GM12878 (cell line): ENCODE measurements around the gene TMEM61. TPM values are rescaled to one million over a fixed set of nuclear protein-coding genes. Genes with fewer than 3 reads are reported as not detected.
A peak's percentile ranks its signal among the peaks of the same experiment; 100 is the strongest.

ENCODE experiments used
- ATAC-seq: fragments of 200-7000 bp; cut with Tn5 transposase; 3 replicates; pipeline ENCODE4 v1.9.1; 2020; ENCODE audit warnings: mild to moderate bottlenecking, moderate library complexity
- BruUV-seq: library from RNA; stranded (reverse); fragments of 400-500 nt; replicated peaks from 2 replicates; lab custom pipeline; 2021; lab: Mats Ljungman, UMichigan
- CTCF ChIA-PET: fragments of 300-600 bp; sonication (Branson Sonifier 250); formaldehyde crosslinking; extraction: SDS; loops from one replicate; lab custom pipeline; 2021; ENCODE audit warnings: inconsistent platforms; lab: Yijun Ruan, JAX
- POLR2A ChIA-PET: fragments of 350-600 bp; formaldehyde crosslinking; extraction: SDS; loops from one replicate; lab custom pipeline; 2021; ENCODE audit warnings: inconsistent platforms; lab: Charles Lee
- RAD21 ChIA-PET: fragments of 300-600 bp; sonication (Branson Sonifier 250); formaldehyde crosslinking; loops from one replicate; lab custom pipeline; 2023; ENCODE audit warnings: antibody characterized with exemption; ENCODE audit not compliant: unreplicated experiment; lab: Charles Lee
- SMC1A ChIA-PET: fragments of 300-600 bp; sonication (Branson Sonifier 250); formaldehyde crosslinking; loops from one replicate; lab custom pipeline; 2023; ENCODE audit not compliant: unreplicated experiment, uncharacterized antibody; lab: Charles Lee
- DNase-seq: peaks from one replicate; pipeline ENCODE4 v3.0.0-alpha.2; 2011; ENCODE audit warnings: low read depth, low spot score
- FAIRE-seq: peaks from 3 replicates; lab custom pipeline; 2011; peaks lifted over from hg19 to GRCh38; lab: Jason Lieb, UNC
- H2AFZ ChIP-seq: 2 replicates; pipeline ENCODE4 v1.6.0; 2011; ENCODE audit warnings: low read depth, low read length, control low read depth; ENCODE audit not compliant: control insufficient read depth
- H3K27ac ChIP-seq: 2 replicates; pipeline ENCODE4 v1.5.1; 2011; ENCODE audit warnings: control low read depth; ENCODE audit not compliant: control insufficient read depth, insufficient read depth
- H3K27me3 ChIP-seq, 2 experiments: replicated peaks in 1 of 2; 2 replicates each; pipeline versions ENCODE4 v1.6.0 to v1.6.1; 2011; ENCODE audit warnings: low read length in 1 of 2; ENCODE audit not compliant: control insufficient read depth in 2 of 2, insufficient read depth in 2 of 2
- H3K36me3 ChIP-seq, 2 experiments: 2 replicates each; pipeline ENCODE4 v1.5.1; 2011; ENCODE audit warnings: low read length in 1 of 2; ENCODE audit not compliant: control insufficient read depth in 2 of 2, insufficient read depth in 2 of 2
- H3K4me1 ChIP-seq: 2 replicates; pipeline ENCODE4 v1.6.1; 2011; ENCODE audit warnings: mild to moderate bottlenecking, low read length, moderate library complexity, mixed read lengths; ENCODE audit not compliant: control insufficient read depth, insufficient read depth
- H3K4me2 ChIP-seq: 2 replicates; pipeline ENCODE4 v1.6.0; 2011; ENCODE audit warnings: control low read depth; ENCODE audit not compliant: control insufficient read depth, insufficient read depth
- H3K4me3 ChIP-seq: fragments of 200-600 bp; sonication (generic); 2 replicates; pipeline ENCODE4 v1.5.1; 2016
- H3K79me2 ChIP-seq: 2 replicates; pipeline ENCODE4 v1.6.0; 2011; ENCODE audit warnings: low read length; ENCODE audit not compliant: control insufficient read depth, insufficient read depth
- H3K9ac ChIP-seq: 2 replicates; pipeline ENCODE4 v1.8.0; 2011; ENCODE audit warnings: low read length, control low read depth, mixed read lengths; ENCODE audit not compliant: control insufficient read depth, insufficient read depth
- H3K9me3 ChIP-seq: replicated peaks from 3 replicates; pipeline ENCODE4 v1.5.1; 2011; ENCODE audit warnings: mild to moderate bottlenecking, low read length; ENCODE audit not compliant: control insufficient read depth, insufficient read depth
- H4K20me1 ChIP-seq: 2 replicates; pipeline ENCODE4 v1.6.0; 2011; ENCODE audit not compliant: control insufficient read depth, insufficient read depth
- ATF7 ChIP-seq: fragments of 450-650 bp; IDR thresholded peaks from 2 replicates; pipeline ENCODE4 v1.6.1; 2016; ENCODE audit warnings: low read depth, mild to moderate bottlenecking
- CBFB ChIP-seq: IDR thresholded peaks from 2 replicates; pipeline ENCODE4 v1.6.1; 2016; ENCODE audit warnings: antibody characterized with exemption, low read depth
- ETV6 ChIP-seq, 2 experiments: fragments of 450-650 bp in 1 of 2; IDR thresholded peaks in 1 of 2; conservative IDR thresholded peaks in 1 of 2; 2 replicates each; pipeline ENCODE4 v1.6.1; 2014; ENCODE audit warnings: antibody characterized with exemption in 1 of 2, borderline replicate concordance in 1 of 2, low read depth in 1 of 2, mild to moderate bottlenecking in 1 of 2, moderate library complexity in 1 of 2
- FOXK2 ChIP-seq: fragments of 450-650 bp; IDR thresholded peaks from 2 replicates; pipeline ENCODE4 v1.6.1; 2017; ENCODE audit warnings: mild to moderate bottlenecking, moderate library complexity
- KAT2A ChIP-seq: conservative IDR thresholded peaks from 2 replicates; pipeline ENCODE4 v1.6.1; 2011; ENCODE audit warnings: low read depth, low read length; ENCODE audit not compliant: control insufficient read depth
- MTA2 ChIP-seq: fragments of 450-650 bp; IDR thresholded peaks from 2 replicates; pipeline ENCODE4 v1.6.1; 2016; ENCODE audit warnings: low read depth, mild to moderate bottlenecking, moderate library complexity
- MYB ChIP-seq: fragments of 150-350 bp; IDR thresholded peaks from 2 replicates; pipeline ENCODE4 v1.6.1; 2014; ENCODE audit warnings: mild to moderate bottlenecking, low read depth, low read length, borderline replicate concordance
- NFXL1 ChIP-seq: fragments of 450-650 bp; IDR thresholded peaks from 2 replicates; pipeline ENCODE4 v1.6.1; 2017; ENCODE audit warnings: antibody characterized with exemption, mild to moderate bottlenecking, borderline replicate concordance
- NFYB ChIP-seq: IDR thresholded peaks from 2 replicates; pipeline ENCODE4 v1.6.1; 2011; ENCODE audit warnings: low read depth, mild to moderate bottlenecking, low read length, improper control_type of control experiment, moderate library complexity; ENCODE audit not compliant: insufficient read depth
- NR2C2 ChIP-seq: IDR thresholded peaks from 2 replicates; pipeline ENCODE4 v1.6.1; 2011; ENCODE audit warnings: borderline replicate concordance, low read depth; ENCODE audit not compliant: control insufficient read depth, insufficient read length
- POLR2A ChIP-seq: IDR thresholded peaks from 2 replicates; pipeline ENCODE4 v1.6.1; 2011; ENCODE audit warnings: low read depth, mild to moderate bottlenecking, low read length
- RB1 ChIP-seq: fragments of 450-650 bp; formaldehyde crosslinking; IDR thresholded peaks from 2 replicates; pipeline ENCODE4 v1.6.1; 2017; ENCODE audit warnings: mild to moderate bottlenecking, borderline replicate concordance
- TCF7 ChIP-seq: IDR thresholded peaks from 2 replicates; pipeline ENCODE4 v1.6.1; 2014; ENCODE audit warnings: antibody characterized with exemption, borderline replicate concordance
- ZNF217 ChIP-seq: fragments of 450-650 bp; IDR thresholded peaks from 2 replicates; pipeline ENCODE4 v1.6.1; 2017; ENCODE audit warnings: antibody characterized with exemption, mild to moderate bottlenecking
- WGBS: methylation state at CpG from one replicate; pipeline ENCODE4 v1.1.6; 2016; ENCODE audit warnings: low lambda C conversion rate; ENCODE audit not compliant: insufficient replicate concordance, insufficient coverage; ENCODE audit errors: missing lambda C conversion rate; 5-methylcytosine and 5-hydroxymethylcytosine counted together
- in situ Hi-C: fragments of 300-500 bp; cut with MboI; formaldehyde crosslinking; loops from 9 replicates; pipeline ENCODE4 v1.14.3; 2018; ENCODE audit warnings: mixed read lengths
- intact Hi-C: fragments of 100-400 bp; cut with micrococcal nuclease; formaldehyde crosslinking; loops from one replicate; pipeline ENCODE4 v1.14.2; 2022; ENCODE audit not compliant: unreplicated experiment
- polyA plus RNA-seq, 11 experiments: library from polyadenylated mRNA; depleted of rRNA in 4 of 11; unstranded in 6 of 11; stranded (reverse) in 5 of 11; fragments of >200 nt; fragmentation: Nextera tagmentation in 4 of 11; fragmentation: Illumina TruSeq in 1 of 11; extraction: Ambion mirVana in 4 of 11; extraction: Trizol in 1 of 11; gene quantifications; 1 replicate in 1 of 11; 2 replicates in 10 of 11; pipeline versions ENCODE4 v1.2.1 to v1.2.3, GENCODE V29; 2011 to 2016; ENCODE audit warnings: inconsistent platforms in 2 of 11, missing spikeins in 2 of 11, low read depth in 1 of 11
- total RNA-seq, 4 experiments: library from RNA; depleted of rRNA in 3 of 4; stranded (reverse); fragments of >200 nt in 3 of 4; fragmentation: Illumina TruSeq in 1 of 4; extraction: Trizol in 1 of 4; gene quantifications; 2 replicates each; pipeline versions ENCODE4 v1.2.1 to v1.2.3, GENCODE V29; 2013 to 2021
- TF ChIP-seq, protein P1 (sequence below): IDR thresholded peaks from 2 replicates; pipeline ENCODE4 v1.6.1; 2012; ENCODE audit warnings: low read depth, low read length, improper control_type of control experiment
- TF ChIP-seq, protein P2 (sequence below): fragments of 450-650 bp; IDR thresholded peaks from 2 replicates; pipeline ENCODE4 v1.6.1; 2016; ENCODE audit warnings: mild to moderate bottlenecking

Gene TMEM61
- total and polyA plus RNA-seq, 10 of the 15 experiments (the other 5 are each of a cell fraction or from before 2014, with no cell fraction given): not detected

DNA sequence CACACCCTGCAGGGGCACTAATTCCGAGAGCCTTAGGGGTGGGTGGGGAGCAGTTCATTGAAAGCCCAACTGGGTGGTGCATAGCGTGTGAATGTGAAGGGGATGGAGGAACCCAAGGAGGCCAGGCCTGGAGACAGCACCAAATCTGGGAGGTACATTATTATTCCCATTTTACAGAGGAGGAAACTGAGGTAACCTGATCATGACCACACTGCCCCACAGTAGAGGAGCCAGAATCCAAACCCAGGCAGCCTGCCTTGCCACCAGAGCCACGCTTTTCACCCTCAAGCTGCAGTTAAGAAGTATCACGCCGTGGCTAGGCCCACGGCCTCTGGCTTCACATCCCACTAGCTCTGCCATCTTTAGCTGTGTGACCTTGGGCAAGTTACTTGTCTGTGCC, 17.7 kb downstream of the TMEM61 start:
- RAD21 ChIA-PET: interaction anchor here (0.7 to 5.0 kb wide), 2 partner anchors 50 to 279 kb away, joined by 3 to 156 read pairs; no protein-coding TSS in a partner anchor
- no peak overlapping the region for H3K4me2 ChIP-seq
- ATAC-seq: no peak
- FAIRE-seq: no peak
- H3K36me3 ChIP-seq: no peaks in the 10 kb centered on the region
- POLR2A ChIA-PET: no interaction called here
- intact Hi-C loops (no loop called here), in situ Hi-C loops (loop anchor here (5.0 kb wide), 1 partner anchor 46 kb away; no protein-coding TSS in a partner anchor)
- H3K9ac ChIP-seq: no peak overlapping the region
- H3K79me2 ChIP-seq: no peaks in the 10 kb centered on the region
- H2AFZ ChIP-seq: no peak overlapping the region
- peaks cover 3% of the 10 kb centered on the region; the same call in 1 of the 2 replicates for H3K4me1 ChIP-seq
- no peak overlapping the region for H3K27ac ChIP-seq
- BruUV-seq: no TSS peak
- H4K20me1 ChIP-seq: no peaks in the 10 kb centered on the region; the same call in 1 of the 2 replicates
- SMC1A ChIA-PET: interaction anchor here (6.7 kb wide), 1 partner anchor 50 kb away, joined by 147 read pairs; no protein-coding TSS in a partner anchor
- DNase-seq: no peak
- CTCF ChIA-PET: interaction anchor here (0.7 to 19.5 kb wide), 4 partner anchors 24 to 233 kb away, joined by 3 to 436 read pairs (median 6); no protein-coding TSS in a partner anchor
- H3K4me3 ChIP-seq: no peak overlapping the region
- no peak for TF ChIP-seq NFXL1
- no peak for TF ChIP-seq NFYB
- TF ChIP-seq FOXK2: no peak
- H3K9me3 ChIP-seq: no peaks in the 10 kb centered on the region
- H3K27me3 ChIP-seq: peaks cover 2 to 5% of the 10 kb centered on the region in 2 experiments
- WGBS: 26% methylated on average over 6 of the region's 6 CpGs

DNA sequence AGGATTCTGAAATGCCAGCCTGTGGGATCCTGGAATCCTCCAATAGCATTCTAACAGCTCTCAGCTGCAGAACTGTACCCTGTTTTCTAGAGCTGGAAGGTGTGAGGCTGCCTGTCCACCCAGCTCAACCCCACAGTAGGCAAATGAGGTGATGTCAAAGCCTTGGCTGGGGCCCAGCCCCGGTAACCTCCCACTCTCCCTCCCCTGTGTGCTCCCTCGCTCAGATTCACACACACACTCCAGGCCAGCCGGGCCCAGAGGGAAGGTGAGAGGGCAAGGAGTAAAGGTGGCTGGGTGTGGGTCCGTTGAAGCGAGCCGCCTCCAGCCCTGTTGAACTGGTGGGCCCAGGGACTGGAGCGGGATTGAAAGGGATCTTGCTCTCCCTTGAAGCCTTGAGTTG, 18.2 kb downstream of the TMEM61 start, which contains the start of gene BSND:
Gene BSND, plus strand, starts transcription at position 257 of the 400 bp plus-strand sequence. CDS start 254 bp downstream, outside the sequence.
- BruUV-seq: no TSS peak
- in situ Hi-C loops (loop anchor here (5.0 kb wide), 1 partner anchor 46 kb away; no protein-coding TSS in a partner anchor), intact Hi-C loops (no loop called here)
- Histone ChIP-seq H4K20me1 (no peaks in the 10 kb centered on the region; the same call in 1 of the 2 replicates), H3K4me3 (no peak within 1 kb of the TSS), H3K36me3 (no peaks in the 10 kb centered on the region), H3K79me2 (no peaks in the 10 kb centered on the region), H3K4me1 (peaks cover 3% of the 10 kb centered on the region; the same call in 1 of the 2 replicates), H3K9ac (no peak within 1 kb of the TSS), H3K4me2 (no peak within 1 kb of the TSS), H3K9me3 (no peaks in the 10 kb centered on the region), H3K27me3 (peaks cover 2 to 5% of the 10 kb centered on the region in 2 experiments), H2AFZ (no peak within 1 kb of the TSS), H3K27ac (no peak within 1 kb of the TSS)
- ATAC-seq: peak; percentile 54
- ChIA-PET CTCF (interaction anchor here (0.6 to 19.5 kb wide), 3 partner anchors 24 to 152 kb away, joined by 3 to 436 read pairs (median 9); no protein-coding TSS in a partner anchor), RAD21 (interaction anchor here (0.7 to 5.0 kb wide), 2 partner anchors 51 to 279 kb away, joined by 3 to 156 read pairs; no protein-coding TSS in a partner anchor), POLR2A (no interaction called here), SMC1A (interaction anchor here (6.7 kb wide), 1 partner anchor 51 kb away, joined by 147 read pairs; no protein-coding TSS in a partner anchor)
- 38% methylated on average over 7 of the region's 7 CpGs for WGBS
- FAIRE-seq: no peak
- no peak for DNase-seq
- TF ChIP-seq POLR2A (no peak), KAT2A (no peak), ETV6 (conservative IDR thresholded peaks at IDR 0.05 in 1 of 2, IDR thresholded peaks at IDR 0.05 in 1 of 2; ENCODE audit: borderline replicate concordance in 1 of 2, low read depth in 1 of 2) (no peak), TCF7 (no peak), NR2C2 (no peak), RB1 (no peak), ZNF217 (no peak), MYB (no peak), CBFB (no peak), ATF7 (no peak), MTA2 (no peak)
- TF ChIP-seq, protein P1, sequence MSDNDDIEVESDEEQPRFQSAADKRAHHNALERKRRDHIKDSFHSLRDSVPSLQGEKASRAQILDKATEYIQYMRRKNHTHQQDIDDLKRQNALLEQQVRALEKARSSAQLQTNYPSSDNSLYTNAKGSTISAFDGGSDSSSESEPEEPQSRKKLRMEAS: no peak
- TF ChIP-seq, protein P2, sequence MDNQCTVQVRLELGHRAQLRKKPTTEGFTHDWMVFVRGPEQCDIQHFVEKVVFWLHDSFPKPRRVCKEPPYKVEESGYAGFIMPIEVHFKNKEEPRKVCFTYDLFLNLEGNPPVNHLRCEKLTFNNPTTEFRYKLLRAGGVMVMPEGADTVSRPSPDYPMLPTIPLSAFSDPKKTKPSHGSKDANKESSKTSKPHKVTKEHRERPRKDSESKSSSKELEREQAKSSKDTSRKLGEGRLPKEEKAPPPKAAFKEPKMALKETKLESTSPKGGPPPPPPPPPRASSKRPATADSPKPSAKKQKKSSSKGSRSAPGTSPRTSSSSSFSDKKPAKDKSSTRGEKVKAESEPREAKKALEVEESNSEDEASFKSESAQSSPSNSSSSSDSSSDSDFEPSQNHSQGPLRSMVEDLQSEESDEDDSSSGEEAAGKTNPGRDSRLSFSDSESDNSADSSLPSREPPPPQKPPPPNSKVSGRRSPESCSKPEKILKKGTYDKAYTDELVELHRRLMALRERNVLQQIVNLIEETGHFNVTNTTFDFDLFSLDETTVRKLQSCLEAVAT: no peak
